BLaER1 treated with 17β-estradiol and CSF1 and Interleukin-3, amounts not matched to agents 10 nM and 100 nM (cell line): ENCODE measurements around the gene BMERB1.

Source experiments
- H3K27ac ChIP-seq, 11 experiments: shearing (Covaris generic); formaldehyde crosslinking; 2 replicates each; pipeline ENCODE4 v1.8.1; 2022
- H3K27me3 ChIP-seq, 11 experiments: shearing (Covaris generic); formaldehyde crosslinking; 2 replicates each; pipeline ENCODE4 v1.8.1; 2022
- H3K36me3 ChIP-seq, 11 experiments: shearing (Covaris generic); formaldehyde crosslinking; 2 replicates each; pipeline ENCODE4 v1.8.1; 2022
- H3K4me1 ChIP-seq, 10 experiments: shearing (Covaris generic); formaldehyde crosslinking; 2 replicates each; pipeline ENCODE4 v1.8.1; 2022
- H3K4me2 ChIP-seq, 11 experiments: shearing (Covaris generic); formaldehyde crosslinking; 2 replicates each; pipeline ENCODE4 v1.8.1; 2022
- H3K4me3 ChIP-seq, 10 experiments: shearing (Covaris generic); formaldehyde crosslinking; 2 replicates each; pipeline ENCODE4 v1.8.1; 2022
- H3K9ac ChIP-seq, 11 experiments: shearing (Covaris generic); formaldehyde crosslinking; 2 replicates each; pipeline ENCODE4 v1.8.1; 2022
- H3K9me3 ChIP-seq, 11 experiments: shearing (Covaris generic); formaldehyde crosslinking; replicated peaks in 1 of 11; 2 replicates each; pipeline ENCODE4 v1.8.1; 2022
- H4K20me1 ChIP-seq, 11 experiments: shearing (Covaris generic); formaldehyde crosslinking; 2 replicates each; pipeline ENCODE4 v1.8.1; 2022
- Cebpa-rat ChIP-seq, 11 experiments: shearing (Covaris generic); IDR thresholded peaks; 2 replicates each; pipeline ENCODE4 v1.8.1; 2022

The BMERB1 gene

DNA sequence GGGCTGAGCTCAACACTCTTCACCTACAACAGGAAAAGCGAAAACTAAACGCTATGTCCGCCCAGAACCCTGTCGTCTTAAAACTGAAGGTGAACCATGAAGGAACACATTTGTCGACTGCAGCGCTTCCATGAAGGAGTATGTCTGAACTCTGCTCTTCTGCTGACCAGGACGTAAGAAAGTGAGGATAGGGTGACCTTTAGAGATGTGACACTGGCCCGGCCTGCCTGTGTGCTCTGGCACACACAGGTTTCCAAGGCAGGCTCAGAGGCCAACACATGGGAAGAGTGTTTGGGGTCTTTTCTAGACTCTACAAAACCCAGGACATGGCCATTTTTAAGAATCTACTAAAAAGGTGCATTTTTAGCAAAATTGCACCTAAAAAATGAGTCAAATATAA lies 187.5 kb downstream of the BMERB1 start:
- Histone ChIP-seq H4K20me1 (peaks cover 0 to 5% (median 0%) of the 10 kb centered on the region in 11 experiments; a peak in 2 of 22 replicates), H3K4me1 (peaks cover 0 to 50% (median 30%) of the 10 kb centered on the region in 10 experiments; a peak in 15 of 20 replicates), H3K9me3 (no peaks in the 10 kb centered on the region; a peak in 1 of 22 replicates), H3K36me3 (peaks cover 92 to 100% (median 100%) of the 10 kb centered on the region in 11 experiments), H3K27ac (peak overlapping the region in 2 of 11 experiments; percentile 20 to 38; a peak in 2 of 22 replicates), H3K4me2 (peak overlapping the region in 7 of 11 experiments; percentile 16 to 50 (median 22); a peak in 12 of 22 replicates), H3K4me3 (no peak overlapping the region), H3K27me3 (no peaks in the 10 kb centered on the region), H3K9ac (no peak overlapping the region)
- TF ChIP-seq Cebpa-rat (IDR thresholded peaks at IDR 0.05) = no peak

DNA sequence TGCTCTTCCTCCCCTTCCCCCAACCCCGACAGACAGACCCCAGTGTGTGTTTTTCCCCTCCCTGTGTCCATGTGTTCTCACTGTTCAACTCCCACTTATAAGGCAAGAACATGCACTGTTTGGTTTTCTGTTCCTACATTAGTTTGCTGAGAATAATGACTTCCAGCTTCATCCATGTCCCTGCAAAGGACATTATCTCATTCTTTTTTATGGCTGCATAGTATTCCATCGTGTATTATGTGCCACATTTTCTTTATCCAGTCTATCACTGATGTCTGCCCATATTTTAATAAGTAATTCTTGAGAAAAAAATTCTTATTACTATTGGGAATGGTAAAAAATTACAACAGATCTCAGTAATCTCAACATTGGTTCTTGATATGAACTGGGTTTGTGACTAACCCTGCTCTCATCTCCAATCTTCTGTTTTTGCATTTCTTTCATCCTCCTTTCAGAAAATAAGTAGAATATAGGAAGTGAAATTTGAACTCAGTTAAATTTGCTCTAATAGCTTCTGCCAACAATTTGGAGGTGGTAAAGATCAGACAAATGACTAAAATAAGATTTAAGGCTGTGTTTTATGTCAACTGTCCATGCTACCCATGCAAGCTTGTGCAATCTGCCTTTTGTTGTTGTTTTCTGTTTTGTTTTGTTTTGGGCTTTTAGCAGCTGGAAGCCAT lies 197.5 kb downstream of the BMERB1 start:
- TF ChIP-seq Cebpa-rat (IDR thresholded peaks at IDR 0.05) = no peak
- peak overlapping the region in 1 of 11 experiments; percentile 46; a peak in 2 of 22 replicates for H3K9ac ChIP-seq
- no peaks in the 10 kb centered on the region for H3K27me3 ChIP-seq
- no peak overlapping the region for H3K4me3 ChIP-seq
- H4K20me1 ChIP-seq = peaks cover 0 to 18% (median 0%) of the 10 kb centered on the region in 11 experiments; a peak in 7 of 22 replicates
- peaks cover 0 to 5% (median 0%) of the 10 kb centered on the region in 11 experiments; a peak in 5 of 22 replicates for H3K9me3 ChIP-seq
- peaks cover 92 to 100% (median 98%) of the 10 kb centered on the region in 11 experiments for H3K36me3 ChIP-seq
- H3K4me2 ChIP-seq = peak overlapping the region in 4 of 11 experiments; percentile 35 to 73 (median 54); a peak in 7 of 22 replicates
- peak overlapping the region in 6 of 11 experiments; percentile 9 to 59 (median 28); a peak in 8 of 22 replicates for H3K27ac ChIP-seq
- H3K4me1 ChIP-seq = peaks cover 13 to 51% (median 35%) of the 10 kb centered on the region in 10 experiments; a peak in 19 of 20 replicates

DNA sequence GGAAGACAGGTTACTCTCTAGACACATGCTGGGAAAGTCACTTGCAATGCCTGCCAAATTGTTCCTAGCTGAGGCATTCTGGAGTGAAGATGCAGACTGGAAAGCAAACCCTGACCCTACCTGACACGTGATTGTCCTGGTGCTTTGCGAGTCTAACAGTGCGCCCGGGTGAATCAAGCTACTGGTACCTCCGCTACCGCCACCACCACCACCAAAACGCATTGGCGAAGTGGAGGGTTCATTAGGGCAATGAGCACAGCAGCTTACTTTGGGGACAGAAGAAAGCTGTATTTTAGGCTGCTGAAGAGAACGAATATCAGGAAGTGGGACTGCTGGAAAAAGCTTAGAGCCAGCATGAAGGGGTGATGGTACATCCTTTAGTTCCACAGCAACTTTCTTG lies 201.5 kb downstream of the BMERB1 start:
- peak overlapping the region in 10 of 11 experiments; percentile 33 to 96 (median 58); a peak in 16 of 22 replicates for H3K9ac ChIP-seq
- H3K27me3 ChIP-seq = no peaks in the 10 kb centered on the region
- H3K36me3 ChIP-seq = peaks cover 75 to 88% (median 80%) of the 10 kb centered on the region in 11 experiments
- peak overlapping the region in 2 of 10 experiments; percentile 3 to 23; a peak in 1 of 20 replicates for H3K4me3 ChIP-seq
- peaks cover 44 to 91% (median 75%) of the 10 kb centered on the region in 10 experiments for H3K4me1 ChIP-seq
- no peaks in the 10 kb centered on the region; a peak in 1 of 22 replicates for H4K20me1 ChIP-seq
- H3K9me3 ChIP-seq = peaks cover 0 to 17% (median 9%) of the 10 kb centered on the region in 11 experiments; a peak in 11 of 22 replicates
- H3K27ac ChIP-seq = peak overlapping the region; percentile 62 to 100 (median 98); a peak in 20 of 22 replicates
- TF ChIP-seq Cebpa-rat (IDR thresholded peaks at IDR 0.05) = no peak
- peak overlapping the region; percentile 25 to 99 (median 87); a peak in 20 of 22 replicates for H3K4me2 ChIP-seq

DNA sequence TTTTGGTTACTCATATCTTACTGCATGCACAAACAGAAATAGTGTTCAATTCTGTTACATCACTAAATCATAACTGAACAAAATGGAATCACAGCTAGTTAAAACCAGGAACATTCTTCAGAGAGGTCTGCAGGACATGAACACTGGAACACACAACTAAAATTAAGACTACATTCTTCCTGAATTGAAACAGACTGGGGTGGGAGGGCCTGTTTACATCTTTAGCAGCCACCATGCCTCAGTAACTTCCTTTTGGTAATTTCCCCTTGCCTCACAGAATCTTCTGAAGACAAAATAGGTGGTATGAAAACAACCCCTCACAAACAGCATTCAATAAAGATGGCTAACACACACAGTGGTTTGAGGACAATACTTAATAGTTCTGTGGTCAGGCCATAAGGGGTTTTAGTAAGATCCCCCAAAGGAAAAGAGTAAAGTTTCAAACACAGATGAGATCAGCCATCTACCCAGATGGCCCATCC lies 202.0 kb downstream of the BMERB1 start:
- Histone ChIP-seq H3K4me3 (peak overlapping the region in 3 of 10 experiments; percentile 14 to 35 (median 23); a peak in 2 of 20 replicates), H3K4me2 (peak overlapping the region; percentile 25 to 99 (median 87)), H3K27ac (peak overlapping the region; percentile 62 to 100 (median 98)), H3K27me3 (no peaks in the 10 kb centered on the region), H3K9me3 (peaks cover 0 to 17% (median 9%) of the 10 kb centered on the region in 11 experiments; a peak in 11 of 22 replicates), H3K4me1 (peaks cover 49 to 96% (median 79%) of the 10 kb centered on the region in 10 experiments), H3K36me3 (peaks cover 70 to 83% (median 75%) of the 10 kb centered on the region in 11 experiments), H4K20me1 (no peaks in the 10 kb centered on the region; a peak in 1 of 22 replicates), H3K9ac (peak overlapping the region; percentile 28 to 96 (median 57); a peak in 20 of 22 replicates)
- TF ChIP-seq Cebpa-rat (IDR thresholded peaks at IDR 0.05) = no peak
